ENCODE results near the gene NBEAL1.
"Not testable (repeated sequence)": the region's sequence is repeated elsewhere in the genome, so short reads cannot be mapped to it uniquely, and the experiment has no call there.

Gene NBEAL1

DNA sequence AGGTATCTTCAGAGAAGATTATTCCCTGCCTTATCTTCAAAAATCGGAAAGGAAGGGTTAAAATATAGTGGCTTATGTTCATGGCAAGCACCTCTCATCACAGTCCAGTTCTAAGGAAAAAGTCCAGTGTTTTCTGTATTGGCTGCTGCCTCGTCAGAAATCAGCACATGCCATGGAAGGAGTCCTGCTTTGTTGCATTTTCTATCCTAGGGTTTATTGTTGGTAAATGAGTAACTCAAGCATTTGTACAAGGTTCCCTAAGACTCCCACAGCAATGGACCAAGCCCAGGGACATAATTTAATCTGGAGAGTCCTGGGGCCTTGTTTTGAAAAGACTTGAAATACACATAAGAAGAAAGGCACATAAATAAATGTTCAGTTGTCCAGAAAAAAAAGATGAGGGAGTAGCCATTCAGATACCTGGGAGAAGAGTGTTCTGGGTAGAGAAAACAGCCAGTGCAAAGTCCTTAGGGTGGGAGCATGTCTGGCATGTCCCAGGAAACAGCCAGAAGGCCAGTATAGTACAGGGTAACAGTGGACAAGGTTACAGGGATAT lies 26.4 kb downstream of the NBEAL1 start:
- DNase-seq = no peak

- DNase-seq = no peak
These were observed 27.5 kb downstream of the NBEAL1 start for GRCh38 chr2:203042178-203042577.

DNA sequence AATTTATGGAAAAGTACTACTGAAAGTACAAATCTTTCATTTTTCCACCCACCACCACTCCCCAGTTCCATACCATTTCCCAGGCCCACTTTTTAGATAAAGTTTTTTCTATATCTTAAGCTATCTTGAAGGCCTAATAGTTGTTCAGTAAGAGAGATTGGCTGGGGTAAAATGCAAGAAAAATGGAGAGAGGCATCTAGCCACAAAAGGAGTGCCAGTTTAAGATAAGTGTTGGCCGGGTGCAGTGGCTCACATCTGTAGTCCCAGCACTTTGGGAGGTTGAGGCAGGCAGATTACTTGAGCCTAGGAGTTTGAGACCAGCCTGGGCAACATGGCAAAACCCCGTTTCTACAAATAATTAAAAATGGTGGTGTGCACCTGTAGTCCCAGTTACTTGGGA lies 28.6 kb downstream of the NBEAL1 start:
- no peak for DNase-seq

- no peak for DNase-seq
These were observed 31.2 kb downstream of the NBEAL1 start for GRCh38 chr2:203045867-203046266.

- no peak for DNase-seq
These were observed 37.9 kb downstream of the NBEAL1 start for GRCh38 chr2:203052539-203052938.

DNA sequence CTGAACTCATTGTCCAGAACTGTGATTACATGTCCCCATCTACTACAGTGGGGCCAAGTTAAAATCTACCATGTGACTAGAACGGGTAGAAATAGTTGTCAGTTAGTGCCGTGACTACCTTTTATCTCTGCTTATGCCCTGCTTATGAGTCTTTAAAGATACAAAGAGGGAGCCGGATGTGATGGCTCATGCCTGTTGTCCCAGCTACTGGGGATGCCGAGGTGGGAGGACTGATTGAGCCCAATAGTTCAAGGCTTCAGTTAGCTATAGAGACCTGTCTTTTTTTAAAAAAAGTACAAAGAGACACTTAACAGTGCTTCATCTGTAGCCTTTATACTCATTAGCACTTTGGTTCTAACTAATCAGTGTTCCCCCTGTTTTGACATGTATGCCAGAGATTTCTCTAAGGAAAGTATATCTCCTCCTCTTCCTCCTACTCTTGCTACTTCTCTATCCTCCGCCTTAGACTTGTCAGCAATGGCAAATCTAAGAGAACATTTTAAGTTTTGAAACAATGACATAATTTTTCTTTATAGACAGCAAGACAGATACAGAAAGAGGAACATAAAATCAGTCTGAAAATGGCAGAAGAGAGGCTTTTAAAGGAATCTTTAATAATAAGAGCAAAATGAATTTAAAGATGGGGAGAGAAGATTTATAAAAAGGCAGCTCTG lies 45.0 kb downstream of the NBEAL1 start:
- no peak for DNase-seq

DNA sequence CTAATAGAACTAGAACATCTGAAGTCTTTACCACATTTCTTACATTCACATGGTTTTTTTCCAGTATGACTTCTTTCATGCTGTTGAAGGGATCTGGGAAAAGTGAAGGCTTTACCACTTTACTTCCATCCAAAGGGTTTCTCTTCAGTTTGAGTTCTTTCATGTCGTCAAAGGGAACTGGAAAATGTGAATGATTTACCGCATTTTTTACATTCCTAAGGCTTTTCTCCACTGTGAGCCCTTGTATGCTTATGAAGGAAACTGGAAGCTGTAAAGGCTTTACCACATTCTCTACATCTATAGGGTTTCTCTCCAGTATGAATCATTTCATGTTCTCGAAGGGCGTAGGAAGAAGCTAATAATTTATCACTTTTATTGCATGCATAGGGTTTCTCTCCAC lies 46.7 kb downstream of the NBEAL1 start:
- no peak for DNase-seq

GRCh38 chr2:203062126-203062525 lies 47.5 kb downstream of the NBEAL1 start:
- no peak for DNase-seq

DNA sequence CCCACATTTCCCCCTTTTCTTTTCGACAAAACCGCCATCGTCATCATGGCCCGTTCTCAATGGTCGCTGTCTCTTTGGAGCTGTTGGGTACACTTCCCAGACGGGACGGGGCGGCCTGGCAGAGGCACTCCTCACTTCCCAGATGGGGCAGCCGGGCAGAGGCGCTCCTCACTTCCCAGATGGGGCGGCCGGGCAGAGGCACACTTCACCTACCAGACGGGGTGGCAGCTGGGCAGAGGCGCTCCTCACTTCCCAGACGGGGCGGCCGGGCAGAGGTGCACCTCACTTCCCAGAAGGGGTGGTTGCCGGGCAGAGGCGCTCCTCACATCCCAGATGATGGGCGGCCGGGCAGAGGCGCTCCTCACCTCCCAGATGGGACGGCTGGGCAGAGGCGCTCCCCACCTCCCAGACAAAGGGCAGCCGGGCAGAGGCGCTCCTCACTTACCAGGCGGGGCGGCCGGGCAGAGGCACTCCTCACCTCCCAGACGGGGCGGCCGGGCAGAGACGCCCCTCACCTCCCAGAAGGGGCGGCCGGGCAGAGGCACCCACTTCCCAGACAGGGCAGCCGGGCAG lies 51.9 kb downstream of the NBEAL1 start:
- not testable (repeated sequence) for DNase-seq

DNA sequence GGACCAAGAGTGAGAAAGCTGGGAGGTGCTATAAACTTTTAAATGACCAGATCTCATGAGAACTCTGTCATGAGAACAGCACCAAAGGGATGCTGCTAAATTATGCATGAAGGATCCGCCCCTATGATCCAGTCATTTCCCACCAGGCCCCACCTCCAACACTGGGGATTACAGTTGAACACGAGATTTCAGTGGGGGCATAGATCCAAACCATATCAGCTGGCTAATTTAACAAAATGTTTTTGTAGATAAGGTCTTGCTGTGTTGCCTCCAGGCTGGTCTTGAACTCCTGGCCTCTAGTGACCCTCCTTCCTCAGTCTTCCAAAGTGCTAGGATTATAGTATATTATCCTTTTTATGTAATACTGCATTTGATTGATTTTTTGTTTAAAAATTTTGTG lies 56.0 kb downstream of the NBEAL1 start:
- no peak for DNase-seq

DNA sequence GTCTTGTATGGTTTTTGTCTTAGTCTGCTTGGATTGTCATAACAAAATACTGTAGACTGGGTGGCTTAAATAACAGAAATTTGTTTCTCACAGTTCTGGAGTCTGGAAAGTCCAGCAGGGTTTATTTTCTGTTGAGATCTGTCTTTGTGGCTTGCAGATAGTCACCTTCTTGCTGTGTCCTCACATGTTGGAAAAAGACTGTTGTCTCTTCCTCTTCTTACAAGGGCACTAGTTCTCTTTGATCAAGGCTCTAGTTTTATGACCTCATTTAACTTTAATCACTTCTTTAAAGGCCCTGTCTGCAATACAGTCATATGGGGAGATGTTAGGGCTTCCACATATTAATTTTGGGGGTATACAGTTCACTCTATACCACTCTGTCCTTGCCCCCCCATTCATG lies 56.5 kb downstream of the NBEAL1 start:
- no peak for DNase-seq

DNA sequence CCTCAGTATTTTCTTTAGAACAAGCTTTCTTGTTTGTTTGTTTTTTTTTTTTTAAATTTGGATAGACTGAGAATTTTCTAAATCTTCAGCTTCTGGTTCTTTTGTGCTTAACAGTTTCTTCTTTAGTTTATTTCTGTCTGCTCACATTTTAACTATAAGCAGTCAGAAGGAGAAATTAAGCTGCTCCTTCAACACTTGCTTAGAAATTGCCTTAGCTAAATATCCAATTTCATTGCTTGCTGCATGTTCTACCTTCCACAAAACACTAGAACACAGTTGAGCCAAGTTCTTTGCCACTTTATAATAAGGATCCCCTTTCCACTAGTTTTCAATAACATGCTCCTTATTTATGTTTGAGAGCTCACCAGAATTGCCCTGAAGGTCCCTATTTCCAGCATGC lies 57.7 kb downstream of the NBEAL1 start:
- no peak for DNase-seq

GRCh38 chr2:203077451-203077850 lies 62.8 kb downstream of the NBEAL1 start:
- no peak for DNase-seq

- DNase-seq = no peak
These were observed 65.9 kb downstream of the NBEAL1 start for GRCh38 chr2:203080447-203081045.

DNA sequence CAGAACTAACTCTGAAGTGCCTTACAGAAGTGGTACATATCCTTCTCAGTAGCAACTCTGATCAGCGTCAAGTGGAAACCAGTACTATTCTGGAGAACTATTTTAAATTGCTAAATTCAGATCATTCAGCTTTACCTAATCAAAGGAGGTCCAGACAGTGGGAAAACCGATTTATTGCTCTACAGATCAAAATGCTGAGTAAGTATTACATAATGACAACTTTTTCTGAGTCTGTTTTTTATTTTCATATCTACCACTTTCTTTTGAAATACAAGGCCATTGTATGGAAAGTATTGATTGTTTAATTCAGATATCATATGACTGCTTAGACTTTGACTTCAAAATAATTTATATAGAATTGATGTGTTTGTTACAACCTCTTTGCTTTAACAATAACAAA lies 68.7 kb downstream of the NBEAL1 start:
- DNase-seq = no peak

DNA sequence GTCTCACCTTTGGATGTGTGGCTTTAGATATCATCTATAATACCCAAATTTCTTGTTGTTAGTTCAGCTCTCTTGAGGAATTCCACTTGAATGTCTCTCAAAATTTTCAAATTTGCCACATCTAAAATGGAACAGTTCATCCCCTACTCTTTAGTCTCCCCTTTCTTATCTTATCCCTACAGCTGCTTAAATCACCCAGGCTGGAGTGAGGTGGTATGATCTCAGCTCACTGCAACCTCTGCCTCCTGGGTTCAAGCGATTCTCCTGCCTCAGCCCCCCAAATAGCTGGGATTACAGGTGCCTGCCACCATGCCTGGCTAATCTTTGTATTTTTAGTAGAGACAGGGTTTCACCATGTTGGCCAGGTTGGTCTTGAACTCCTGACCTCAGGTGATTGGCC lies 71.7 kb downstream of the NBEAL1 start:
- DNase-seq = not testable (repeated sequence)

GRCh38 chr2:203090721-203091120 lies 76.0 kb downstream of the NBEAL1 start:
- not testable (repeated sequence) for DNase-seq

DNA sequence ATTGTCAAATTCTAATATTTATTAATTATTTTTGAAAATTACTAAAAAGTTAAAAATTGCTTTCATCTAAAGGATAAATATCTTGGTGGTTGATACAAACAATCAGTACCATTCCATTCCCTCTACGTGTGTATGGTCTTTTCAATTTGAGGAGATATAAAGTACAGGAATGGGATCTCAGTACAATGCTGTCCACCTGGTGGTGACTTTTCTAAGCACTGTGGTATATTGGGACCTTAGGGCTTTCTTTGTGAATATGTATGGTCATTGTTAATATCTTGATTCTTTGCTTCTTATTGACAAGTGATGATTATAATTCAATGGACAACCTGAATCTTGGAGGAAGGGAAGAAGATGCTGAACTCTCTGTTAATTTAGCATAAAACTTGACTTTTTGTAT lies 83.1 kb downstream of the NBEAL1 start:
- no peak for DNase-seq

DNA sequence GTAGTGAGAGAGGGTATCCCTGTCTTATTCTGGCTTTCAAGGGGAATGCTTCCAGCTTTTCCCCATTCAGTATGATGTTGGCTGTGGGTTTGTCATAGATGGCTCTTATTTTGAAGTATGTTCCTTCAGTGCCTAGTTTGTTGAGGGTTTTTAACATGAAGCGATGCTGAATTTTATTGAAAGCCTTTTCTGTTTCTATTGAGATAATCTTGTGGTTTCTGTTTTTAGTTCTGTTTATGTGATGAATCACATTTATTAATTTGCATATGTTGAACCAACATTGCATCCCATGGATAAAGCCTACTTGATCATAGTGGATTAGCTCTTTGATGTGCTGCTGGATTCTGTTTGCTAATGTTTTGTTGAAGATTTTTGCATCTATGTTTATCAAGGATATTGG lies 87.7 kb downstream of the NBEAL1 start:
- not testable (repeated sequence) for DNase-seq

- DNase-seq = no peak
These were observed 89.6 kb downstream of the NBEAL1 start for GRCh38 chr2:203104273-203104672.

DNA sequence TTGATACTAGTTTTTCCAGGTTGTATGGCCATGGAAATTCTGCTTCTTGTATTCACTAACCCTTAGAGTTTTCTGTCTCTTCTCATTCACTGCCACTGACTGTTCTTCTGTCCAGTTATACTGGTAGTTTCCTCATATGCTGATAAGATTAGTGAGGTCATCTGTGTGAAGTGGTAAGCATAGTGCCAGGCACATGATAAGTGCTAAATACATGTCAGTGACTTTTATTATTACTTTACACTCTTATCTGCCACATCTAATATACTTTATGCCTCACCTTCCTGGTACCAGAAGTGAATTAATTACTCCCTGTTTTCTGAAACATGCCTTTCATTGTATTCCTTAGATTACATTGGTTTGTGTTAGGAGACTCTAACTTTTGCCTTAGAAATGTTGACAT lies 91.3 kb downstream of the NBEAL1 start:
- DNase-seq = no peak

DNA sequence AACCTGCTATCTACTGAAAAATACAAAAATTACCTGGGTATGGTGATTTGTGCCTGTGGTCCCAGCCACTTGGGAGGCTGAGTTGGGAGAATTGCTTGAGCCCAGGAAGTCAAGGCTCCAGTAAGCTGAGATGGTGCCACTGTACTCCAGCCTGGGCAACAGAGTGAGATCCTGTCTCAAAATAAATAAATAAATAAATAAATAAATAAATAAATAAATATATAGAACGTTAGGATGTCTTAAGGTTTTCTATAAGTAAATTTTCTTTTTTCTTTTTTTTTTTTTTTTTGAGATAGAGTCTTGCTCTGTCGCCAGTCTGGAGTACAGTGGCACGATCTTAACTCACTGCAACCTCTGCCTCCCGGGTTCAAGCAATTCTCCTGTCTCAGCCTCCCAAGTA lies 95.8 kb downstream of the NBEAL1 start:
- not testable (repeated sequence) for DNase-seq

- no peak for DNase-seq
These were observed 97.7 kb downstream of the NBEAL1 start for GRCh38 chr2:203112342-203112741.

GRCh38 chr2:203115201-203115700 lies 100.6 kb downstream of the NBEAL1 start:
- not testable (repeated sequence) for DNase-seq

All from NCI-H2029 treated with DMSO at 0.1 percent for 48 hours (cell line).